ENCODE measurements around the gene DRAP1. TPM values are rescaled to one million over a fixed set of nuclear protein-coding genes. Genes with fewer than 3 reads are reported as not detected.
A peak's percentile ranks its signal among the peaks of the same experiment; 100 is the strongest.

Gene DRAP1
- total and polyA plus RNA-seq, 2 donors from 2014 or later, result 51.2 to 150 TPM

DNA sequence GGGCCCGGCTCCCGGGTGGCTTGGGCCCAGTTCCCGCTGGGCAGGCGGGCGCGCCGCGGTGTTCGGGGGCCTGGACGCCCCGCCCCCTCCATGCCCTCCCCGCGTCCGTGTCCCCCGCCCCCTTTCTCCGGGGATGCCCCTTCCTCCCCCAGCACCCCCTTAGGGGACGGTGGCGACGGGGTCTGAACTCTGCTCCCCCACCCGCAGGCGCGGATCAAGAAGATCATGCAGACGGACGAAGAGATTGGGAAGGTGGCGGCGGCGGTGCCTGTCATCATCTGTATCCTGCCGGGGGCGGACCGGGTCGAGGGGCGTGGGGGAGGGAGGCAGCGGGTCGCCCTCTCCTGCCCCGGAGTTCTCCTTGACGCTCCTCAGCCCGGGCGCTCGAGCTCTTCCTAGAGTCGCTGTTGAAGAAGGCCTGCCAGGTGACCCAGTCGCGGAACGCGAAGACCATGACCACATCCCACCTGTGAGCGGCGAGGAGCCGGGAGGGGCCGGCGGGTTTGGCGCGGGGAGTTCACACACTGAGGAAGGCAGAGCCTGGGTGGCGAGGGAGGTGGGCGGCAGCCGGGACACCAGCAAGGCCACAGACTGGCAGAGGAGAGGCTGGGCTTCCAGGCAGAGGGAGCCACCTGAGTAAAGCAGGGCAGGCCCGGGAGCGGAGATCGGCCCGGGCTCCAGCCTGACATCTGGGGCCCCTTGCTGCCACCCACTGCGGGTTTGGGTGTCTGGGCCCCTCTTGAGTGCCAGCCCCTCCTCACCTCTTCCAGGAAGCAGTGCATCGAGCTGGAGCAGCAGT lies 546 bp downstream of the DRAP1 start:
- peak overlapping the region in 2 of 3 donors; percentile 43 to 78 for H3K9ac ChIP-seq (ENCODE audit: low read length in 3 of 3)

GRCh38 chr11:65920372-65920802 lies 1.2 kb downstream of the DRAP1 start:
- H3K4me1 ChIP-seq (ENCODE audit: control insufficient read depth in 2 of 3, insufficient read depth in 2 of 3, low read depth in 1 of 3, low read length in 3 of 3), result peaks cover 0 to 30% (median 21%) of the 10 kb centered on the region in 3 donors
- intact Hi-C loops (cut with DNase I), result no loop called here

More for the DNA sequence above, 546 bp downstream of the DRAP1 start:
- H3K36me3 ChIP-seq (ENCODE audit: control insufficient read depth in 2 of 3, insufficient read depth in 3 of 3, low read length in 3 of 3), result peaks cover 0 to 3% (median 2%) of the 10 kb centered on the region in 3 donors
- peak overlapping the region; percentile 77 to 82 for H3K27ac ChIP-seq (ENCODE audit: low read depth in 2 of 2, low read length in 2 of 2)
- no peaks in the 10 kb centered on the region for H3K9me3 ChIP-seq (ENCODE audit: control insufficient read depth in 2 of 3, insufficient read depth in 1 of 3, low read length in 3 of 3)
- intact Hi-C loops (cut with DNase I), result no loop called here
- FAIRE-seq (no peak), DNase-seq (peak; percentile 44 to 92 (median 63))
- TF ChIP-seq, protein P1, sequence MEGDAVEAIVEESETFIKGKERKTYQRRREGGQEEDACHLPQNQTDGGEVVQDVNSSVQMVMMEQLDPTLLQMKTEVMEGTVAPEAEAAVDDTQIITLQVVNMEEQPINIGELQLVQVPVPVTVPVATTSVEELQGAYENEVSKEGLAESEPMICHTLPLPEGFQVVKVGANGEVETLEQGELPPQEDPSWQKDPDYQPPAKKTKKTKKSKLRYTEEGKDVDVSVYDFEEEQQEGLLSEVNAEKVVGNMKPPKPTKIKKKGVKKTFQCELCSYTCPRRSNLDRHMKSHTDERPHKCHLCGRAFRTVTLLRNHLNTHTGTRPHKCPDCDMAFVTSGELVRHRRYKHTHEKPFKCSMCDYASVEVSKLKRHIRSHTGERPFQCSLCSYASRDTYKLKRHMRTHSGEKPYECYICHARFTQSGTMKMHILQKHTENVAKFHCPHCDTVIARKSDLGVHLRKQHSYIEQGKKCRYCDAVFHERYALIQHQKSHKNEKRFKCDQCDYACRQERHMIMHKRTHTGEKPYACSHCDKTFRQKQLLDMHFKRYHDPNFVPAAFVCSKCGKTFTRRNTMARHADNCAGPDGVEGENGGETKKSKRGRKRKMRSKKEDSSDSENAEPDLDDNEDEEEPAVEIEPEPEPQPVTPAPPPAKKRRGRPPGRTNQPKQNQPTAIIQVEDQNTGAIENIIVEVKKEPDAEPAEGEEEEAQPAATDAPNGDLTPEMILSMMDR (IDR thresholded peaks at IDR 0.05; ENCODE audit: borderline replicate concordance, extremely low read depth, insufficient read depth), result no peak
- peaks cover 0 to 36% (median 21%) of the 10 kb centered on the region in 3 donors for H3K4me1 ChIP-seq (ENCODE audit: control insufficient read depth in 2 of 3, insufficient read depth in 2 of 3, low read depth in 1 of 3, low read length in 3 of 3)
- H3K27me3 ChIP-seq (ENCODE audit: control insufficient read depth, insufficient read depth, low read length), result no peaks in the 10 kb centered on the region
- peak overlapping the region; percentile 36 to 73 (median 65) for H3K4me3 ChIP-seq (ENCODE audit: low read length in 3 of 3)

GRCh38 chr11:65921033-65921555 lies 1.9 kb downstream of the DRAP1 start:
- Histone ChIP-seq H3K36me3 (ENCODE audit: control insufficient read depth in 2 of 3, insufficient read depth in 3 of 3, low read length in 3 of 3) (peaks cover 0 to 3% (median 2%) of the 10 kb centered on the region in 3 donors), H3K9me3 (ENCODE audit: control insufficient read depth in 2 of 3, insufficient read depth in 1 of 3, low read length in 3 of 3) (no peaks in the 10 kb centered on the region), H3K27ac (ENCODE audit: low read depth in 2 of 2, low read length in 2 of 2) (no peak overlapping the region), H3K4me3 (ENCODE audit: low read length in 3 of 3) (peak overlapping the region in 1 of 3 donors; percentile 73), H3K9ac (ENCODE audit: low read length in 3 of 3) (no peak overlapping the region), H3K27me3 (ENCODE audit: control insufficient read depth, insufficient read depth, low read length) (no peaks in the 10 kb centered on the region), H3K4me1 (ENCODE audit: control insufficient read depth in 2 of 3, insufficient read depth in 2 of 3, low read depth in 1 of 3, low read length in 3 of 3) (peaks cover 0 to 27% (median 16%) of the 10 kb centered on the region in 3 donors)
- FAIRE-seq, result no peak
- TF ChIP-seq, protein P1 (IDR thresholded peaks at IDR 0.05; ENCODE audit: borderline replicate concordance, extremely low read depth, insufficient read depth), result no peak
- no peak for DNase-seq
- intact Hi-C loops (cut with DNase I), result no loop called here

More at GRCh38 chr11:65920372-65920802, 1.2 kb downstream of the DRAP1 start:
- Histone ChIP-seq H3K27me3 (ENCODE audit: control insufficient read depth, insufficient read depth, low read length) (no peaks in the 10 kb centered on the region), H3K27ac (ENCODE audit: low read depth in 2 of 2, low read length in 2 of 2) (peak overlapping the region in 1 of 2 donors; percentile 82), H3K9ac (ENCODE audit: low read length in 3 of 3) (peak overlapping the region in 2 of 3 donors; percentile 37 to 78), H3K4me3 (ENCODE audit: low read length in 3 of 3) (peak overlapping the region; percentile 36 to 73 (median 65)), H3K36me3 (ENCODE audit: control insufficient read depth in 2 of 3, insufficient read depth in 3 of 3, low read length in 3 of 3) (peaks cover 0 to 3% (median 2%) of the 10 kb centered on the region in 3 donors), H3K9me3 (ENCODE audit: control insufficient read depth in 2 of 3, insufficient read depth in 1 of 3, low read length in 3 of 3) (no peaks in the 10 kb centered on the region)
- FAIRE-seq, result no peak
- peak in 2 of 5 donors; percentile 62 to 83 for DNase-seq
- TF ChIP-seq, protein P1 (IDR thresholded peaks at IDR 0.05; ENCODE audit: borderline replicate concordance, extremely low read depth, insufficient read depth), result no peak
